ENCODE data around the gene TLL2. TPM values are rescaled to one million over a fixed set of nuclear protein-coding genes. Genes with fewer than 3 reads are reported as not detected.

TLL2 gene
- total RNA-seq, 6 donors from 2014 or later = 0.06 to 0.20 TPM; not detected in 4

GRCh38 chr10:96371356-96371755, 142.4 kb downstream of the TLL2 start:
- TF ChIP-seq, protein P1, sequence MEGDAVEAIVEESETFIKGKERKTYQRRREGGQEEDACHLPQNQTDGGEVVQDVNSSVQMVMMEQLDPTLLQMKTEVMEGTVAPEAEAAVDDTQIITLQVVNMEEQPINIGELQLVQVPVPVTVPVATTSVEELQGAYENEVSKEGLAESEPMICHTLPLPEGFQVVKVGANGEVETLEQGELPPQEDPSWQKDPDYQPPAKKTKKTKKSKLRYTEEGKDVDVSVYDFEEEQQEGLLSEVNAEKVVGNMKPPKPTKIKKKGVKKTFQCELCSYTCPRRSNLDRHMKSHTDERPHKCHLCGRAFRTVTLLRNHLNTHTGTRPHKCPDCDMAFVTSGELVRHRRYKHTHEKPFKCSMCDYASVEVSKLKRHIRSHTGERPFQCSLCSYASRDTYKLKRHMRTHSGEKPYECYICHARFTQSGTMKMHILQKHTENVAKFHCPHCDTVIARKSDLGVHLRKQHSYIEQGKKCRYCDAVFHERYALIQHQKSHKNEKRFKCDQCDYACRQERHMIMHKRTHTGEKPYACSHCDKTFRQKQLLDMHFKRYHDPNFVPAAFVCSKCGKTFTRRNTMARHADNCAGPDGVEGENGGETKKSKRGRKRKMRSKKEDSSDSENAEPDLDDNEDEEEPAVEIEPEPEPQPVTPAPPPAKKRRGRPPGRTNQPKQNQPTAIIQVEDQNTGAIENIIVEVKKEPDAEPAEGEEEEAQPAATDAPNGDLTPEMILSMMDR (IDR thresholded peaks at IDR 0.05) = no peak
- TF ChIP-seq EP300 (IDR thresholded peaks at IDR 0.05) (no peak), POLR2A (IDR thresholded peaks at IDR 0.05) (no peak), POLR2AphosphoS5 (IDR thresholded peaks at IDR 0.05) (no peak)
- DNase-seq = peak in 1 of 2 donors; percentile 51
- Histone ChIP-seq H3K4me3 (no peak overlapping the region), H3K9me3 (no peaks in the 10 kb centered on the region), H3K27me3 (peaks cover 0 to 2% (median 0%) of the 10 kb centered on the region in 4 donors), H3K27ac (no peak overlapping the region), H3K4me1 (peaks cover 0 to 12% (median 3%) of the 10 kb centered on the region in 4 donors), H3K36me3 (no peaks in the 10 kb centered on the region)
- ATAC-seq (ENCODE audit: low FRiP score in 2 of 2) = no peak
- 91 to 92% methylated on average over 4 to 11 of the region's 11 CpGs for WGBS, 2 donors

GRCh38 chr10:96370584-96371157, 143.1 kb downstream of the TLL2 start:
- no peak overlapping the region for H3K27ac ChIP-seq
- peak in 1 of 2 donors; percentile 61 for ATAC-seq (ENCODE audit: low FRiP score in 2 of 2)
- no peak for DNase-seq
- no peaks in the 10 kb centered on the region for H3K36me3 ChIP-seq
- peaks cover 0 to 12% (median 3%) of the 10 kb centered on the region in 4 donors for H3K4me1 ChIP-seq
- TF ChIP-seq, protein P1 (IDR thresholded peaks at IDR 0.05) = peak; percentile 59 to 85 (median 72)
- no peak for TF ChIP-seq EP300 (IDR thresholded peaks at IDR 0.05)
- H3K4me3 ChIP-seq = no peak overlapping the region
- 36 to 38% methylated on average over 16 of the region's 16 CpGs for WGBS, 2 donors
- peaks cover 0 to 2% (median 0%) of the 10 kb centered on the region in 4 donors for H3K27me3 ChIP-seq
- H3K9me3 ChIP-seq = no peaks in the 10 kb centered on the region

DNA sequence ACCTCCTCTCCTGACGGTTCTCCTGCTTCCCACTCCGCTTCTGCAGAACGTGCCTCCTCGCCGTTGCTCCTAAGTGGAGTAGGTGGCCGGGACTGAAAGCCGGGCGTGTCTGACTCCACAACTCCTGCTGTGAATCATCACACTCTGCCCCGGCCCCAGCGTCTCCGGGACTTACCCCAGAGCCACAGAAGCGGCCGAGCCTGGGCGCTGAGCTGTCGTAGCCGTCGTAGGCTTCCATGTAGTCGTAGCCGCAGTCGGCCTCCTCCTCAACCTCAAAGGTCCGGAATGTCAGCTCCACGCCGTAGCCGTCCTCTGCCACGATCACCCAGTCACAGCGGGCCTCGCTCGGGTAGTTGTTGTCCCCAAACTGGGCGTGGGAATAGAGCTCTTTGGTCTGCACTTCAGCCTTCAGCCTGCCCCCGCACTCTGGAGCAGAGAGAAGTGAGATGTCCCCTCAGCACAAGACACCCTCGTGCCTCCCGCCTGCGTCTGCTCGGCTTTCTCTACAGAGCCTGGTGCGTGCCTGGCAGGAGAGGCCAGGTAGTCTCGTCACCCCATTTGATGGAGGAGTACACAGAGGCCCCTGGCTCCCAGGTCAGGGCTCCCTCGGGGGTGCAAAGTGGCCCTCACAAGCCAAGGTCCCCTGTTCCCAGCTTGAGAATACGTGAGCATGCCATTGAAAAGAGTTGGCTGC, 143.7 kb downstream of the TLL2 start:
- Histone ChIP-seq H3K27ac (no peak overlapping the region), H3K27me3 (peaks cover 0 to 2% (median 0%) of the 10 kb centered on the region in 4 donors), H3K9me3 (no peaks in the 10 kb centered on the region), H3K4me1 (peaks cover 0 to 5% (median 3%) of the 10 kb centered on the region in 4 donors), H3K4me3 (no peak overlapping the region), H3K36me3 (no peaks in the 10 kb centered on the region)
- ATAC-seq (ENCODE audit: low FRiP score in 2 of 2) (no peak), DNase-seq (no peak)
- TF ChIP-seq POLR2A (IDR thresholded peaks at IDR 0.05) (no peak), EP300 (IDR thresholded peaks at IDR 0.05) (no peak), POLR2AphosphoS5 (IDR thresholded peaks at IDR 0.05) (no peak)
- TF ChIP-seq, protein P1 (IDR thresholded peaks at IDR 0.05) = no peak
- WGBS, 2 donors = 81 to 90% methylated on average over 25 to 35 of the region's 38 CpGs

DNA sequence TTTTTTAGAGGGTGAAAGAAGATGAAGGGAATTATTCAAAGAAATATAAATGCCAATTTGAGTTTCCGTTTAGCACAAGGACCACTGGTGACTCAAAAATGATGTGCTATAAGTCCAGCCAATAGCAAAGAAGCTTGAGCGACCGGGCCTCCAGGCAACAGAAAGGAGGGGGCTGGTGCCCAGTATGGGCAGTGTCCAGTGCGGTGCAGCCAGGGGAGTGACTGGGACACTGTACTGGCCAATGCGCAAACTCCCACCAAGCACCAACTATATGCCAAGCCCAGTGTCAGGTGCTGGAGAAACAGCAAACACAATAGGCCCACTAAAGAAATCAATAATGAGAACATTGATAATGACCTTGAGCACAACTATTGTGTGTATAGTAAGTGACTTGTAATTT, 144.8 kb downstream of the TLL2 start:
- Histone ChIP-seq H3K4me3 (no peak overlapping the region), H3K4me1 (no peaks in the 10 kb centered on the region), H3K27me3 (peaks cover 0 to 2% (median 0%) of the 10 kb centered on the region in 4 donors), H3K9me3 (no peaks in the 10 kb centered on the region), H3K36me3 (no peaks in the 10 kb centered on the region), H3K27ac (no peak overlapping the region)
- DNase-seq = no peak
- ATAC-seq (ENCODE audit: low FRiP score in 2 of 2) = no peak
- TF ChIP-seq POLR2AphosphoS5 (IDR thresholded peaks at IDR 0.05) = no peak
- no peak for TF ChIP-seq EP300 (IDR thresholded peaks at IDR 0.05)
- TF ChIP-seq, protein P1 (IDR thresholded peaks at IDR 0.05) = no peak
- no peak for TF ChIP-seq POLR2A (IDR thresholded peaks at IDR 0.05)
- 89 to 95% methylated on average over 5 of the region's 5 CpGs for WGBS, 2 donors

Data from upper lobe of left lung (tissue), 6 donors.